ENCODE results near the gene MNAT1. TPM values are rescaled to one million over a fixed set of nuclear protein-coding genes. Genes with fewer than 3 reads are reported as not detected.
A peak's percentile ranks its signal among the peaks of the same experiment; 100 is the strongest.

Gene MNAT1
- total and polyA plus RNA-seq, 9 of the 15 experiments (the other 6 are each of a cell fraction or from before 2014, with no cell fraction given), result 37.8 to 83.3 (median 60.4) TPM

GRCh38 chr14:60848066-60848465, 113.5 kb downstream of the MNAT1 start (continued):
- TF ChIP-seq RNF2 (IDR thresholded peaks at IDR 0.05) (no peak), SUPT5H (IDR thresholded peaks at IDR 0.05) (no peak), GTF3C2 (IDR thresholded peaks at IDR 0.05; ENCODE audit: borderline replicate concordance, extremely low read depth, insufficient read length) (no peak), CTCFL (IDR thresholded peaks at IDR 0.05; ENCODE audit: borderline replicate concordance, insufficient read depth, low read depth, low read length, poor library complexity, severe bottlenecking) (no peak), PHB (CRISPR knock-in tag; IDR thresholded peaks at IDR 0.05) (no peak), HSF4 (CRISPR knock-in tag; IDR thresholded peaks at IDR 0.05; ENCODE audit: borderline replicate concordance) (no peak), PRPF4 (IDR thresholded peaks at IDR 0.05; ENCODE audit: insufficient read depth, low read depth, low read length, poor library complexity, severe bottlenecking) (no peak), E4F1 (CRISPR knock-in tag; IDR thresholded peaks at IDR 0.05; ENCODE audit: borderline replicate concordance) (no peak), TRIM28 (IDR thresholded peaks at IDR 0.05) (peak; percentile 85; the same call in 1 of the 2 replicates), ELF4 (CRISPR knock-in tag; IDR thresholded peaks at IDR 0.05) (no peak), NFIX (CRISPR knock-in tag; IDR thresholded peaks at IDR 0.05; ENCODE audit: low read depth) (no peak), C11orf30 (IDR thresholded peaks at IDR 0.05; ENCODE audit: low read depth) (no peak), CHD2 (IDR thresholded peaks at IDR 0.05; ENCODE audit: low read depth, low read length) (no peak), NRF1 (conservative IDR thresholded peaks at IDR 0.05 in 1 of 2, IDR thresholded peaks at IDR 0.05 in 1 of 2) (no peak), ZNF140 (CRISPR knock-in tag; IDR thresholded peaks at IDR 0.05) (no peak), ZBTB34 (CRISPR knock-in tag; IDR thresholded peaks at IDR 0.05) (no peak), ZNF316 (IDR thresholded peaks at IDR 0.05) (peak; percentile 41), ZNF280A (IDR thresholded peaks at IDR 0.05; ENCODE audit: low read depth, partially characterized antibody) (peak; percentile 56)

All from K562 (cell line).